ENCODE measurements around the gene HLA-A.
A peak's percentile ranks its signal among the peaks of the same experiment; 100 is the strongest.
"Not testable (repeated sequence)": the region's sequence is repeated elsewhere in the genome, so short reads cannot be mapped to it uniquely, and the experiment has no call there.

Gene HLA-A

DNA sequence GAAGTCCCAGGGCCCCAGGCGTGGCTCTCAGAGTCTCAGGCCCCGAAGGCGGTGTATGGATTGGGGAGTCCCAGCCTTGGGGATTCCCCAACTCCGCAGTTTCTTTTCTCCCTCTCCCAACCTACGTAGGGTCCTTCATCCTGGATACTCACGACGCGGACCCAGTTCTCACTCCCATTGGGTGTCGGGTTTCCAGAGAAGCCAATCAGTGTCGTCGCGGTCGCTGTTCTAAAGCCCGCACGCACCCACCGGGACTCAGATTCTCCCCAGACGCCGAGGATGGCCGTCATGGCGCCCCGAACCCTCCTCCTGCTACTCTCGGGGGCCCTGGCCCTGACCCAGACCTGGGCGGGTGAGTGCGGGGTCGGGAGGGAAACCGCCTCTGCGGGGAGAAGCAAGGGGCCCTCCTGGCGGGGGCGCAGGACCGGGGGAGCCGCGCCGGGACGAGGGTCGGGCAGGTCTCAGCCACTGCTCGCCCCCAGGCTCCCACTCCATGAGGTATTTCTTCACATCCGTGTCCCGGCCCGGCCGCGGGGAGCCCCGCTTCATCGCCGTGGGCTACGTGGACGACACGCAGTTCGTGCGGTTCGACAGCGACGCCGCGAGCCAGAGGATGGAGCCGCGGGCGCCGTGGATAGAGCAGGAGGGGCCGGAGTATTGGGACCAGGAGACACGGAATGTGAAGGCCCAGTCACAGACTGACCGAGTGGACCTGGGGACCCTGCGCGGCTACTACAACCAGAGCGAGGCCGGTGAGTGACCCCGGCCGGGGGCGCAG lies at the start of gene HLA-A:
Gene HLA-A, plus strand, starts transcription at position 258 of the 778 bp plus-strand sequence. Its CDS starts 22 bp downstream, at position 280.
- peak; percentile 82 for DNase-seq

DNA sequence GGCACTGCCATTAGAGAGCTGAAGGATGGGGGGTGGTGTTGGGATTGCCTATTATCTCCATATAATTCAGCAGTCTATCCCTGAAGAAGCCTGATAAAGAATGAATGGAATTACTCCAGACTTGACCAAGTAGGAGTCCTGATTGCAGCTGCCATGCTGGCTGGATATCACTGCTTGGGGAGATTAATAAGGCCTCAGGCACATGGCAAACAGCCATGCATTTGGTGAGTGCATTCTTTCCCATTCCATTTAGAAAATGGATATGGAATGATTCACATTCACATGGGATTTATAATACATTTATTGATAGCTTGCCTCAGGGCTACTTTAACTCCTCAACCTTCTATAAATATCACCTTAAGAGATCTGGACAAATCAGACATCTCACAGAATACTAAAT lies 49.6 kb upstream of the HLA-A start:
- DNase-seq, result no peak

DNA sequence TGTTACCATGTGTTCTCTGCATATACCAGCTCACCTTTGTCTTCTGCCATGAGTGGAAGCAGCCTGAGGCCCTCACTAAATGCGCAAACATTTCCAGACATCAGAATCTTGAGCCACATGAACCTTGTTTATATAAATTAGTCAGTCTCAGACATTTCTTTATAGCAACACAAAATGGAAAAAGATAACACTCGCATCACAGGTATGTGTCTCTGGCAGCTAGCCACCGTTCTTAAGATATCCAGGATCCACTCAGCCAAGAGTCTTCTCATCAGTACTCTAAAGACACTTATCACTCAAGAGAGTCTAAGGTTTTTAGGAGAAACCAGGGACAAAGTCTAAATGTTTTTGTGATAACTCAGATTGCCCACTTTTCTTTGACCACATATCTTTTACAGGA lies 43.1 kb upstream of the HLA-A start:
- no peak for DNase-seq

DNA sequence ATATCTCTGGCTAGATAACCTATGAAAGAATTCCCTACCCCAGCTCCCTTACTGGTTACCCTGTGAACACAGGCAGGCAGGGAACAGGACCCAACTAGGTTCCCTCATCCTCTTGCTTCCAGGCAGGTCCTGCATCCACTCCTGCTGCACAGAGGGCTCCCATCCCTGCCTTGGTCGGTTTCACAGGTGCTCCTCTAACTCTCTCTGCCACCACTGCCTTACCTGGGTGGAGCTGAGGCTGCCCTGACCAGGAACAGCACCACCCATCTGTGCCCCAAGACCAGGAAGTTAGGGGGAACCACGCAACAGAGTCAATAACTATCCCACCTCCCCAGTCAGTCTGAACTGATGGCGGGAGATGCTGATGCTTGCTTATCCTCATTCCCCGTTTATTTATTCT lies 37.0 kb upstream of the HLA-A start:
- DNase-seq, result no peak

DNA sequence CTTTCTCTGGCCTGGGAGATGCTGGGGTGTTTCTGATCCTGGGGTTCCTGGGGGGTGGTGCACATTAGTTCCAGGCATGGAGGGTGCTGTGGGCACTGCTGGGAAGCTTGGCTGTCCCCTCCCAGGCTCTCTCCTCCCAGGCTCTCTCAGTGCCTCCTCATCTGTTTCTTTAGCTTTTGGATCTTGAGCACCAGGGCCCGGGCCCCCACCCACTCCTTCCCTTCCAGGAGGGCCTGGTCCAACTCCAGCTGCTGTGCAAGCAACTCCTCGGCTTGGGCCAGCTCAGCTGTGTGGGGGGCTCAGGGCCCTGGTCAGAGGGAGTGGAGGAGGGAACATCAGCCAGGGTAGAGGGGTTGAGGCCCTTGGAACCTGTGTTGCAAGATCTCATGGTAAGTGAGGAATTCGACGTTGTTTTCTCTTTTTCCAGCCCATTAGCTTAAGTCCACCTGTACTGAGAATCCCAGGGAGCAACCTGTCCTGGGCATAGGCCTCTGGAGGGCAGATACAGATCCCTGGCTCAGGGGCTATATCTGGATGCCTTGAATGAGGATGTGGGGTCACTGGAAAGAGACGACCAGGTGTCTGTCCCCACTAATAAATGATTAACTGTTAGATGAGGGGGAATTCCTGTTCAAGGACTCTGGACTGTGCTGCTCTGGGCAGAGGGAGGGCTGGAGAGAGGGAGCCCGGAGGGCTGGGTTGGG lies 34.5 kb upstream of the HLA-A start:
- no peak for DNase-seq

DNA sequence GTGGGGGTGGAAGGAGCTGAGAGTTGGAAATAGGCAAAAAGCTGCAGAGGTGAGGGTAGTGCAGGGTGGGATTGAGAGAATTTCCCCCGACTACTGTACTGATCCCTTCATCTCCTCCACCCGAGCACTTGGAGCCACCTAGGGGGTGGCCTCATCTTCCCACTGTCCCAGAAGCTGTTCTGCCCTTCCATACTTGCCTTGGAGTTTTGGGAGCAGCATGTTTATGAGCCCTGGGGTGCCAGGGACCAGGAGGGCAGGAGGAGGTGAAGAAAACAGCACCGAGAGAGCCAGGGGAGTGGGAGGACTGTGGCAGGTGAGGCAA lies 34.0 kb upstream of the HLA-A start:
- DNase-seq, result no peak

DNA sequence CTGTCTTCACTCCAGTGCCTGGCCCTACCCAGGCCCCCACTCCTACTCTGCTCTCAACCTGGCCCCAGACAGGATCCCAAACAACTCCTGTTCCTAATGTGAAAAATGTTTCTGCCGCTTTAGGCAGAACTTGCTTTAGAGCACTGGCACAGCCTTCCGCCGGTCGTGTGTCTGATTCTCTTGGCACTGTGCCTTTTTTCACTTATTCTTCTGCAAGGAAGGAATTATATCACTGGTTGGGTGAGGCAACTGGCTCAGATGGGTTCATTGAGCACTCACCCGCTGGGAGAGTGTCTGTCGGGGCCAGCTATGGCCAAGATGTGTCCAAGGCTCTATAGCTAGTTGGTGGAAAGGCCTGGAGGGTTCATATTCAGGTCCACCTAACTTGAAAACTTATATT lies 33.6 kb upstream of the HLA-A start:
- no peak for DNase-seq

- DNase-seq, result no peak
Observed at GRCh38 chr6:29909985-29910384, 32.3 kb upstream of the HLA-A start.

- no peak for DNase-seq
Observed at GRCh38 chr6:29912840-29913239, 29.5 kb upstream of the HLA-A start.

- no peak for DNase-seq
Observed at GRCh38 chr6:29916741-29917140, 25.6 kb upstream of the HLA-A start.

GRCh38 chr6:29917857-29918256 lies 24.5 kb upstream of the HLA-A start:
- no peak for DNase-seq

DNA sequence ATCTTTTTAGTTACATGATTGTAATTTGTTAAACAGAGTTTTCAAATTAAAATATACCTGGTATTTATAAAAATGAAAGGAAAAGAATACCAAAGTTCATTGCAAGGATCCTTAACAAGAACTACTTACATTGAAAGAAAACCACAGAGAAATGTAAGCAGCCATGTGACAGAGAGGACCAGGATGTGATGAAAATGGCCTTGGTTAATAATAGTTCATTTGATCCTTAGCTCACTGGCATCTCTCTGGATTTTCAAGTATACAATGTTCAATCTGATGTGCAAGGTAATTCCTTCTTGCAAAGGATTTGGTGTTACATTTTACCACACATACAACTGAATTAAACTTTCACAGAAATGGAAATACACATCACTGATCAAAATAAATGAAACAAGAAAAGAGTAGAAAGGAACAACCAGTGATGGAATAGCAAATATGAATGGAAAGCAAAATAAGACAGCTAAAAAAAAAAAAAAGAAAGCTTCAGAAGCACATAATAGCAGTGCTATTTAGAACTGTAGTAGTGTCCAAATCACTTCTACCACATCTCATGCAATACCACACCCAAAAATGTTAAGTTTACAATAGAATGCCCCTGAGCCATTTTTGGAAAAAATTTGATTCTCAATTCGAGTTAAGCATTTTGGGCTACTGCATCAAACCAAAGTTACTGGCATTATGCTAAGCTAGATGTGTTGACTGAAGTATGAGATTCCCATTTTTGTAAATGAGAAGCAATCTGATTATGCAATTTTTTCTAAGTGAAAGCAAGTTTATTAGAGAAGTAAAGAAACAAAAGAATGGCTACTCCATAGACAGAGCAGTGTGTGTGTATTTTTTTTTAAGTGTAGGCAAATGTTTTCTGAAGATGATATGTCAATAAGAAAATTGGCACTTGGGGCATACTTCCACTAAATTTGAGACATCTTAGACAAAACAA lies 22.6 kb upstream of the HLA-A start:
- no peak for DNase-seq

GRCh38 chr6:29924287-29924686 lies 18.0 kb upstream of the HLA-A start:
- no peak for DNase-seq

GRCh38 chr6:29924731-29925130 lies 17.6 kb upstream of the HLA-A start:
- no peak for DNase-seq

DNA sequence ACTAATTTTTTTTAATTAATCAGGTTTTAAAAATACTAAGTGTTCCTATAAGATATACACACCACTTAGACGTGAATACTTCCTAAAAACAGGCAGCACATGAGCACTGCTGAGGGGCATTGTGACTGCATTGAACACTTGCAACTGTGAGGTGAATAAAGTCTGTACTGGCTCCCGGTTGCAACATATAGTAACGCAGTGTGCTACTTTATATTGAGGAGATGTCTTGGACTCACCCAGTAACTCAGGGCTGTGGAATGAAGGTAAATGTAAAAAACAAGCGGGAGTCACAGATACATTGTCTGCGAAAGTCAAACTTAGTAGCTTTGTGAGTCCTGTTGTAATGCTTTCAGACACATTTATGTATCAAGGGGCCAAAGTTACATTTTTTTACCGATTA lies 17.0 kb upstream of the HLA-A start:
- DNase-seq, result no peak

- DNase-seq, result no peak
Observed at GRCh38 chr6:29925727-29926412, 16.5 kb upstream of the HLA-A start.

DNA sequence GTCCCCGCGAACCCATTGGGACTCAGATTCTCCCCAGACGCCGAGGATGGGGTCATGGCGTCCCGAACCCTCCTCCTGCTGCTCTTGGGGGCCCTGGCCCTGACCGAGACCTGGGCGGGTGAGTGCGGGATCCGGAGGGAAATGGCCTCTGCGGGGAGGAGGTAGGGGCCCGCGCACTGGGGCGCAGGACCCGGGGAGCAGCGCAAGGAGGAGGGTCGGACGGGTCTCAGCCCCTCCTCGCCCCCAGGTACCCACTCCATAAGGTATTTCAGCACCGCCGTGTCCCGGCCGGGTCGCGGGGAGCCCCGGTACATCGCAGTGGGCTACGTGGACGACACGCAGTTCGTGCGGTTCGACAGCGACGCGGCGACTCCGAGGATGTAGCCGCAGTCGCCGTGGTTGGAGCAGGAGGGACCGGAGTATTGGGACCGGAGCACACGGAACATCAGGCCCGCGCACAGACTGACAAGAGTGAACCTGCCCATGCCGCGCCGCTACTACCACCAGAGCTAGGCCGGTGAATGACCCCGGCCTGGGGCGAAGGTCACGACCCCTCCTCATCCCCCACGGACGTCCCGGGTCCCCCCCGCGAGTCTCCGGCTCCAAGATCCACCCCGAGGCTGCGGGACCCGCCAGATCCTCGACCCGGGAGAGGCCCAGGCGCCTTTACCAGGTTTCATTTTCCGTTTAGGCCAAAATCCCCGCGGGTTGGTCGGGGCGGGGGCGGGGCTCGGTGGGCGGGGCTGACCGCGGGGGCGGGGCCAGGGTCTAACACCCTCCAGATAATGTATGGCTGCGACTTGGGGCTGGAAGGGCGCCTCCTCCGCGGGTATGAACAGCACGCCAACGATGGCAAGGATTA lies 15.7 kb upstream of the HLA-A start:
- no peak for DNase-seq

DNA sequence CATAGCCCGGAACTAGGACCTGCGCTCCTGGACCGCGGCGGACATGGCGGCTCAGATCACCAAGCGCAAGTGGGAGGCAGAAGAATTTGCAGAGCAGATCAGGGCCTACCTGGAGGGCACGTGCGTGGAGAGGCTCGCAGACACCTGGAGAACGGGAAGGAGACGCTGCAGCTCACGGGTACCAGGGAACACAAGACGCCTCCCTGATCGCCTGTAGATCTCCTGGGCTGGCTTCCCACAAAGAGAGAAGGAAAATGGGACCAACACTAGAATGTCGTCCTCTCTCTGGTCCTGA lies 15.1 kb upstream of the HLA-A start:
- no peak for DNase-seq

DNA sequence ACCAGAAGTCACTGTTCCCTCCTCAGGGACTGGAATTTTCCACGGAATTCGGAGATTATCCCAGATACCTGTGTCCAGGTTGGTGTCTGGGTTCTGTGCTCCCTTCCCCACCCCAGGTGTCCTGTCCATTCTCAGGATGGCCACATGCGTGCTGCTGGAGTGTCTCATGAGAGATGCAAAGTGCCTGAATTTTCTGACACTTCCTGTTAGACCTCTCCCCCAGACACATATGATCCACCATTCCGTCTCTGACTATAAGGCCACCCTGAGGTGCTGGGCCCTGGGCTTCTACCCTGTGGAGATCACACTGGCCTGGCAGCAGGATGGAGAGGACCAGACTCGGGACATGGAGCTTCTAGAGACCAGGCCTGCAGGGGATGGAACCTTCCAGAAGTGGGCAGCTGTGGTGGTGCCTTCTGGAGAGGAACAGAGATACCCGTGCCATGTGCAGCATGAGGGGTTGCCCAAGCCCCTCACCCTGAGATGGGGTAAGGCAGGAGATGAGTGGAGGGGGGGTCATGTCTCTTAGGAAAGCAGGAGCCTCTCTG lies 14.4 kb upstream of the HLA-A start:
- DNase-seq, result no peak

- not testable (repeated sequence) for DNase-seq
Observed at GRCh38 chr6:29930047-29930446, 12.3 kb upstream of the HLA-A start.

DNA sequence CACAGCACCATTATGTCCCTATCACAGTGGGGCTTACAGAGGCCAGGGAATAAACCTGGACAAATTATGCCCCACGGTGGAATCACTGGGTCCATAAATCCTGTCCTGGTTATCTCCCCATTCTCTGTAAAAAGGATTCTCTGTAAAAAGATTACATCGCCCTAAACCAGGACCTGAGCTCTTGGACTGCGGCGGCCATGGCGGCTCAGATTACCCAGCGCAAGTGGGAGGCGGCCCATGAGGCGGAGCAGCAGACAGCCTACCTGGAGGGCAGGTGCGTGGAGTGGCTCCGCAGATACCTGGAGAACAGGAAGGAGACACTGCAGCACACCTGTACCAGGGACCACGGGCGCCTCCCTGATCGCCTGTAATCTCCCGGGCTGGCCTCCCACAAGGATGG lies 8.4 kb upstream of the HLA-A start:
- DNase-seq, result no peak

Measured in DMS 273 treated with DMSO at 0.1 percent for 48 hours (cell line).